Nephron (organoid): Measurements from ENCODE around the gene BCL11B.

ENCODE experiments used
- H3K27ac Mint-ChIP-seq, 3 experiments: 2 replicates each; pipeline ENCODE4 v1.8.0; 2020; ENCODE audit warnings: mixed read lengths in 3 of 3, mild to moderate bottlenecking in 2 of 3, moderate library complexity in 1 of 3
- H3K27me3 Mint-ChIP-seq: 2 replicates; pipeline ENCODE4 v1.8.0; 2021; ENCODE audit warnings: low read depth, mild to moderate bottlenecking, moderate library complexity, mixed read lengths
- H3K36me3 Mint-ChIP-seq: 2 replicates; pipeline ENCODE4 v1.8.0; 2020; ENCODE audit warnings: low read depth, mixed read lengths
- H3K4me1 Mint-ChIP-seq: 2 replicates; pipeline ENCODE4 v1.8.0; 2020; ENCODE audit warnings: mixed read lengths
- H3K4me3 Mint-ChIP-seq, 3 experiments: 2 replicates each; pipeline ENCODE4 v1.8.0; 2020; ENCODE audit warnings: mild to moderate bottlenecking in 3 of 3, mixed read lengths in 3 of 3, moderate library complexity in 2 of 3
- H3K9me3 Mint-ChIP-seq: 2 replicates; pipeline ENCODE4 v1.8.0; 2020; ENCODE audit warnings: mixed read lengths
- CTCF ChIP-seq, 3 experiments: fragments of 200-600 bp; sonication (generic); IDR thresholded peaks; one replicate each; pipeline ENCODE4 v1.5.0; 2021; ENCODE audit warnings: antibody characterized with exemption in 3 of 3; ENCODE audit not compliant: unreplicated experiment in 3 of 3

BCL11B gene

GRCh38 chr14:99258876-99259726, 12.9 kb downstream of the BCL11B start:
- Mint-ChIP-seq H3K27ac (peak overlapping the region; percentile 49 to 77 (median 76)), H3K4me3 (peak overlapping the region; percentile 45 to 65 (median 46)), H3K27me3 (peaks cover 80% of the 10 kb centered on the region), H3K36me3 (no peaks in the 10 kb centered on the region), H3K9me3 (no peaks in the 10 kb centered on the region), H3K4me1 (peaks cover 55% of the 10 kb centered on the region)
- TF ChIP-seq CTCF (IDR thresholded peaks at IDR 0.05; ENCODE audit: unreplicated experiment in 3 of 3) = no peak

GRCh38 chr14:99258341-99258861, 13.6 kb downstream of the BCL11B start:
- Mint-ChIP-seq H3K27me3 (peaks cover 80% of the 10 kb centered on the region), H3K36me3 (no peaks in the 10 kb centered on the region), H3K9me3 (no peaks in the 10 kb centered on the region), H3K27ac (peak overlapping the region; percentile 49 to 77 (median 76)), H3K4me1 (peaks cover 57% of the 10 kb centered on the region), H3K4me3 (peak overlapping the region; percentile 45 to 65 (median 46))
- TF ChIP-seq CTCF (IDR thresholded peaks at IDR 0.05; ENCODE audit: unreplicated experiment in 3 of 3) = no peak

GRCh38 chr14:99257673-99258221, 14.2 kb downstream of the BCL11B start:
- H3K27ac Mint-ChIP-seq = peak overlapping the region; percentile 49 to 77 (median 76)
- H3K4me3 Mint-ChIP-seq = peak overlapping the region in 1 of 3 experiments; percentile 35
- peaks cover 79% of the 10 kb centered on the region for H3K27me3 Mint-ChIP-seq
- no peaks in the 10 kb centered on the region for H3K36me3 Mint-ChIP-seq
- H3K9me3 Mint-ChIP-seq = no peaks in the 10 kb centered on the region
- no peak for TF ChIP-seq CTCF (IDR thresholded peaks at IDR 0.05; ENCODE audit: unreplicated experiment in 3 of 3)
- peaks cover 55% of the 10 kb centered on the region for H3K4me1 Mint-ChIP-seq

- Mint-ChIP-seq H3K36me3 (no peaks in the 10 kb centered on the region), H3K27me3 (peaks cover 79% of the 10 kb centered on the region)
Measured at GRCh38 chr14:99257122-99257672, 14.8 kb downstream of the BCL11B start.

GRCh38 chr14:99256483-99256874, 15.5 kb downstream of the BCL11B start:
- H3K27ac Mint-ChIP-seq = no peak overlapping the region
- TF ChIP-seq CTCF (IDR thresholded peaks at IDR 0.05; ENCODE audit: unreplicated experiment in 3 of 3) = no peak
- peaks cover 42% of the 10 kb centered on the region for H3K4me1 Mint-ChIP-seq
- H3K4me3 Mint-ChIP-seq = no peak overlapping the region
- H3K9me3 Mint-ChIP-seq = no peaks in the 10 kb centered on the region
- no peaks in the 10 kb centered on the region for H3K36me3 Mint-ChIP-seq
- H3K27me3 Mint-ChIP-seq = peaks cover 74% of the 10 kb centered on the region

More at GRCh38 chr14:99257122-99257672, 14.8 kb downstream of the BCL11B start:
- H3K9me3 Mint-ChIP-seq = no peaks in the 10 kb centered on the region
- H3K4me3 Mint-ChIP-seq = no peak overlapping the region
- no peak overlapping the region for H3K27ac Mint-ChIP-seq
- TF ChIP-seq CTCF (IDR thresholded peaks at IDR 0.05; ENCODE audit: unreplicated experiment in 3 of 3) = no peak
- peaks cover 49% of the 10 kb centered on the region for H3K4me1 Mint-ChIP-seq
